NT2/D1 (cell line): Measurements from ENCODE around the gene DNAH11.

ENCODE experiments used
- SUZ12 ChIP-seq: IDR thresholded peaks from 2 replicates; pipeline ENCODE4 v1.6.1; 2011; ENCODE audit not compliant: insufficient read length, insufficient read depth; ENCODE audit errors: extremely low read depth
- YY1 ChIP-seq: IDR thresholded peaks from 2 replicates; pipeline ENCODE4 v1.6.1; 2011; ENCODE audit not compliant: insufficient read length, insufficient read depth
- ZNF274 ChIP-seq: IDR thresholded peaks from 2 replicates; pipeline ENCODE4 v1.6.1; 2011; ENCODE audit warnings: mild to moderate bottlenecking, low read depth, low read length

DNA sequence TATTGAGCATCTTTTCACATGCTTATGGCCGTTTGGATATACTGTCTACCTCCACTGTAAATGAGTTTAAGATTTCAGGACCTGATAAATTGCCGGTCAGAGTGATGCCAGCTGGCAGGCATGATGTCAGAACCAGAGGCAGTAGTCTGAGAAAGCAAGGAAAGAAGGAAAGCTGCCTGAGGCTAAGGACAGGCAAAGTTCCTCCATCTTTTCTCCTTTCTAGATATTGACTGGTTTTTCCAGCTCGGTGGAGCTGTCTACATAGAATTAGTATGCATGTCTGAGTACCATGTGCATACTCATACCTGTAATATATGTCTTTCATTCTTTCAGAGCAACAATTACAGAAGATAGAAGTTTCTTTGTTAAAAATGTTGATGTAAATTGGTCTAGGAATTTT, 350.6 kb downstream of the DNAH11 start:
- TF ChIP-seq SUZ12: no peak
- no peak for TF ChIP-seq ZNF274
- no peak for TF ChIP-seq YY1
